Stomach (tissue), 9 donors: Measurements from ENCODE around the gene MOGAT2. TPM values are rescaled to one million over a fixed set of nuclear protein-coding genes. Genes with fewer than 3 reads are reported as not detected.
A peak's percentile ranks its signal among the peaks of the same experiment; 100 is the strongest.

ENCODE experiments used
- DNase-seq, 2 donors: peaks; one replicate each; pipeline versions ENCODE4 v3.0.0 to v3.0.0-alpha.2; 2013 to 2019
- H3K27ac ChIP-seq, 5 donors: fragments of 200-600 bp in 4 of 5; sonication (generic) in 4 of 5; one replicate each; pipeline ENCODE4 v1.5.1; 2013 to 2019; ENCODE audit warnings: mild to moderate bottlenecking in 1 of 5, moderate library complexity in 1 of 5
- H3K27me3 ChIP-seq, 3 donors: fragments of 200-600 bp; sonication (generic); one replicate each; pipeline ENCODE4 v1.5.1; 2017 to 2019; ENCODE audit warnings: mixed run types in 1 of 3
- H3K36me3 ChIP-seq, 4 donors: fragments of 200-600 bp; sonication (generic); 1 replicate in 3 of 4; 2 replicates in 1 of 4; pipeline ENCODE4 v1.5.1; 2016 to 2019
- H3K4me1 ChIP-seq, 4 donors: fragments of 200-600 bp; sonication (generic); one replicate each; pipeline ENCODE4 v1.5.1; 2016 to 2019
- H3K4me3 ChIP-seq, 4 donors: fragments of 200-600 bp; sonication (generic) in 3 of 4; one replicate each; pipeline ENCODE4 v1.5.1; 2016 to 2019; ENCODE audit warnings: mild to moderate bottlenecking in 1 of 4
- H3K9me3 ChIP-seq, 4 donors: fragments of 200-600 bp; sonication (generic); one replicate each; pipeline ENCODE4 v1.5.1; 2016 to 2019
- CTCF ChIP-seq, 7 experiments: fragments of 450-650 bp in 4 of 7; fragments of 200-600 bp in 3 of 7; sonication (generic) in 3 of 7; IDR thresholded peaks; one replicate each; pipeline ENCODE4 v1.5.1; 2016 to 2019; ENCODE audit warnings: antibody characterized with exemption in 7 of 7, control low read depth in 2 of 7, mild to moderate bottlenecking in 1 of 7
- EP300 ChIP-seq: sonication (generic); formaldehyde crosslinking; IDR thresholded peaks from one replicate; pipeline ENCODE4 v1.6.1; 2017; ENCODE audit warnings: antibody characterized with exemption
- POLR2A ChIP-seq, 4 donors: fragments of 450-650 bp; IDR thresholded peaks; one replicate each; pipeline ENCODE4 v1.6.1; 2016; ENCODE audit warnings: antibody characterized with exemption in 4 of 4, control low read depth in 2 of 4, mild to moderate bottlenecking in 1 of 4, moderate library complexity in 1 of 4
- POLR2AphosphoS5 ChIP-seq, 3 donors: sonication (generic); formaldehyde crosslinking; IDR thresholded peaks; one replicate each; pipeline ENCODE4 v1.6.1; 2016; ENCODE audit warnings: antibody characterized with exemption in 3 of 3
- WGBS, 5 donors: extraction: QIAGEN DNeasy Blood & Tissue Kit in 3 of 5; methylation state at CpG; one replicate each; pipeline versions ENCODE4 v1.1.5 to v1.1.7; 2013 to 2018; 5-methylcytosine and 5-hydroxymethylcytosine counted together
- intact Hi-C: fragments of 100-400 bp; cut with DNase I; formaldehyde crosslinking; loops from one replicate; pipeline ENCODE4 v1.15.1; 2023; ENCODE audit warnings: low total_unique reads
- polyA plus RNA-seq, 3 donors: library from polyadenylated mRNA; stranded (reverse); fragments of 200-250 nt; gene quantifications; one replicate each; pipeline ENCODE4 v1.2.3, GENCODE V29; 2013
- total RNA-seq, 5 donors: library from RNA; depleted of rRNA; stranded (reverse); fragments of >200 nt; gene quantifications; one replicate each; pipeline versions ENCODE4 v1.1.0 to v1.2.3, GENCODE V29; 2014 to 2016
- donor health status: healthy with polysubstance abuse.
- donor health status: Bipolar disorder and iron deficiency.
- donor health status: healthy.

Gene MOGAT2
- total and polyA plus RNA-seq, 8 donors: 0.62 to 51.9 (median 1.3) TPM; not detected in 3

- H3K4me1 ChIP-seq: peaks cover 16 to 23% (median 20%) of the 10 kb centered on the region in 4 donors
- peak overlapping the region in 2 of 4 donors; percentile 54 to 63 for H3K4me3 ChIP-seq
- H3K36me3 ChIP-seq: no peaks in the 10 kb centered on the region
- intact Hi-C loops: no loop called here
- H3K9me3 ChIP-seq: no peaks in the 10 kb centered on the region
- no peak for DNase-seq
- H3K27me3 ChIP-seq: peaks cover 0 to 30% (median 11%) of the 10 kb centered on the region in 3 donors
- 72 to 80% (median 75%) methylated on average over 5 of the region's 5 CpGs for WGBS, 5 donors
- TF ChIP-seq POLR2A (IDR thresholded peaks at IDR 0.05) (no peak), CTCF (IDR thresholded peaks at IDR 0.05) (no peak), POLR2AphosphoS5 (IDR thresholded peaks at IDR 0.05) (no peak), EP300 (no peak)
- no peak overlapping the region for H3K27ac ChIP-seq
Observed at GRCh38 chr11:75770102-75770501, 52.5 kb downstream of the MOGAT2 start.

- no peak for TF ChIP-seq CTCF (IDR thresholded peaks at IDR 0.05)
- TF ChIP-seq POLR2AphosphoS5 (IDR thresholded peaks at IDR 0.05): no peak
- no peak for TF ChIP-seq POLR2A (IDR thresholded peaks at IDR 0.05)
- TF ChIP-seq EP300: no peak
- Histone ChIP-seq H3K27me3 (peaks cover 0 to 27% (median 11%) of the 10 kb centered on the region in 3 donors), H3K36me3 (no peaks in the 10 kb centered on the region), H3K4me1 (peaks cover 16 to 23% (median 20%) of the 10 kb centered on the region in 4 donors), H3K27ac (peak overlapping the region in 2 of 5 donors; percentile 55 to 57), H3K9me3 (no peaks in the 10 kb centered on the region), H3K4me3 (no peak overlapping the region)
- DNase-seq: peak; percentile 16 to 37
- WGBS, 5 donors: 81 to 87% (median 84%) methylated on average over 6 of the region's 6 CpGs
- intact Hi-C loops: no loop called here
Observed at GRCh38 chr11:75771646-75772410, 54.2 kb downstream of the MOGAT2 start.

GRCh38 chr11:75773595-75774353 lies 56.1 kb downstream of the MOGAT2 start:
- DNase-seq: peak in 1 of 2 donors; percentile 32
- Histone ChIP-seq H3K4me1 (peaks cover 5 to 9% (median 7%) of the 10 kb centered on the region in 4 donors), H3K4me3 (no peak overlapping the region), H3K36me3 (no peaks in the 10 kb centered on the region), H3K9me3 (no peaks in the 10 kb centered on the region), H3K27ac (peak overlapping the region in 2 of 5 donors; percentile 53 to 62), H3K27me3 (peaks cover 0 to 9% (median 2%) of the 10 kb centered on the region in 3 donors)
- TF ChIP-seq POLR2AphosphoS5 (IDR thresholded peaks at IDR 0.05) (no peak), CTCF (IDR thresholded peaks at IDR 0.05) (no peak), POLR2A (IDR thresholded peaks at IDR 0.05) (no peak), EP300 (no peak)
- intact Hi-C loops: no loop called here
- whole genome bisulfite sequencing, 5 donors: 74 to 87% (median 76%) methylated on average over 4 to 5 of the region's 5 CpGs

- WGBS, 5 donors: 90 to 99% (median 95%) methylated on average over 3 of the region's 3 CpGs
- no peak for DNase-seq
Observed at GRCh38 chr11:75775056-75775455, 57.4 kb downstream of the MOGAT2 start.

More at GRCh38 chr11:75775056-75775455, 57.4 kb downstream of the MOGAT2 start:
- intact Hi-C loops: no loop called here
- H3K4me1 ChIP-seq: no peaks in the 10 kb centered on the region
- no peak overlapping the region for H3K4me3 ChIP-seq
- TF ChIP-seq EP300: no peak
- no peak for TF ChIP-seq POLR2A (IDR thresholded peaks at IDR 0.05)
- no peak for TF ChIP-seq CTCF (IDR thresholded peaks at IDR 0.05)
- no peak for TF ChIP-seq POLR2AphosphoS5 (IDR thresholded peaks at IDR 0.05)
- no peaks in the 10 kb centered on the region for H3K27me3 ChIP-seq
- H3K27ac ChIP-seq: no peak overlapping the region
- no peaks in the 10 kb centered on the region for H3K9me3 ChIP-seq
- H3K36me3 ChIP-seq: no peaks in the 10 kb centered on the region
